Measurements from ENCODE around the gene C16orf90. TPM values are rescaled to one million over a fixed set of nuclear protein-coding genes. Genes with fewer than 3 reads are reported as not detected.
"Not testable (repeated sequence)": the region's sequence is repeated elsewhere in the genome, so short reads cannot be mapped to it uniquely, and the experiment has no call there.

C16orf90 gene
- total RNA-seq, 2 experiments from 2014 or later, result not detected

- Mint-ChIP-seq H3K27me3 (no peaks in the 10 kb centered on the region), H3K9me3 (no peaks in the 10 kb centered on the region), H3K27ac (no peak overlapping the region), H3K36me3 (peaks cover 14% of the 10 kb centered on the region), H3K4me3 (no peak overlapping the region), H3K4me1 (peaks cover 3% of the 10 kb centered on the region)
- DNase-seq, result no peak
Observed at GRCh38 chr16:3520413-3520812, 25.1 kb upstream of the C16orf90 start.

DNA sequence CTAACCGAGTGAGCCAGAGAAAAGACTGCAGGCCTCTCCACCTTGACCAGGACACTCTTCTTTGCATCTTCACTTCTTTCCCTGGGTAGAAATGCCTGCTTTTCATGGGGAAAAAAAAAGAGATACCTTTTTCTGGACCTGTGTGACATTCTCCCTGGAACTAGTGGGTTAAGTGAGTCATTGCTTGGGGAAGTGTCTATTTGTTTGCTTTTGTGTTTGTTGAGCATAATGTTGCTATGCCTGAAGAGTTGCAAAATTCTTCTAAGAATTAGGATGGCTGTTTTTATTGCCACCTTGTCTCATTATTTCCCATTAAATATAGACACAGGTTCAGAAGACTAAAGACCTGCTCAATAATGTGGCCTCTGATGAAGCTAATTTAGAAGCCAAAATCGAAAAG is 24.3 kb upstream of the C16orf90 start:
- Mint-ChIP-seq H3K4me3 (no peak overlapping the region), H3K27ac (no peak overlapping the region), H3K27me3 (no peaks in the 10 kb centered on the region), H3K9me3 (no peaks in the 10 kb centered on the region), H3K4me1 (peaks cover 4% of the 10 kb centered on the region), H3K36me3 (peaks cover 16% of the 10 kb centered on the region)
- DNase-seq, result no peak

DNA sequence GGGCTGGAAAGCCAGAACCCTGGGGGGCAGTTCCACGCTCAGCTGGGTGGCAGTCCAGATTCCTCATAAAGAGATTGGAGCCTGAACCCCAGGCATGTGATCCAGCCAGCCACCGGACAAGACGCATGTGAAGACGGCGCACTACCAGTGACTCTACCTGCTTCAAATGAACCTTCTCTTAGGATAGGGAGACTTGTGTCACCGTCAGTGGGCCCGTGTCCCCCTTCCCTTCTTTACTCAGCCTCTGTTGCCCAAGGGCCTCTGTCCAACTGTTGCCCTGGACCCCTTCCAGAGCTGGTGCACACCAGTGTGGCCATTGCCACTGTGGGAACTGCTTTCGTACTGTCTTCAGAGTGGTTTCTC is 23.7 kb upstream of the C16orf90 start:
- DNase-seq, result no peak
- Mint-ChIP-seq H3K4me1 (peaks cover 7% of the 10 kb centered on the region), H3K4me3 (no peak overlapping the region), H3K27me3 (no peaks in the 10 kb centered on the region), H3K9me3 (no peaks in the 10 kb centered on the region), H3K27ac (no peak overlapping the region), H3K36me3 (peaks cover 16% of the 10 kb centered on the region)

GRCh38 chr16:3518292-3518985 is 23.1 kb upstream of the C16orf90 start:
- peaks cover 11% of the 10 kb centered on the region for H3K4me1 Mint-ChIP-seq
- DNase-seq, result no peak
- H3K4me3 Mint-ChIP-seq, result no peak overlapping the region
- no peak overlapping the region for H3K27ac Mint-ChIP-seq
- peaks cover 16% of the 10 kb centered on the region for H3K36me3 Mint-ChIP-seq
- H3K27me3 Mint-ChIP-seq, result no peaks in the 10 kb centered on the region
- H3K9me3 Mint-ChIP-seq, result no peaks in the 10 kb centered on the region

- no peaks in the 10 kb centered on the region for H3K27me3 Mint-ChIP-seq
- peaks cover 16% of the 10 kb centered on the region for H3K36me3 Mint-ChIP-seq
- H3K4me1 Mint-ChIP-seq, result peaks cover 14% of the 10 kb centered on the region
- no peak overlapping the region for H3K4me3 Mint-ChIP-seq
- H3K27ac Mint-ChIP-seq, result no peak overlapping the region
- H3K9me3 Mint-ChIP-seq, result no peaks in the 10 kb centered on the region
- DNase-seq, result no peak
Observed at GRCh38 chr16:3515897-3516296, 20.6 kb upstream of the C16orf90 start.

DNA sequence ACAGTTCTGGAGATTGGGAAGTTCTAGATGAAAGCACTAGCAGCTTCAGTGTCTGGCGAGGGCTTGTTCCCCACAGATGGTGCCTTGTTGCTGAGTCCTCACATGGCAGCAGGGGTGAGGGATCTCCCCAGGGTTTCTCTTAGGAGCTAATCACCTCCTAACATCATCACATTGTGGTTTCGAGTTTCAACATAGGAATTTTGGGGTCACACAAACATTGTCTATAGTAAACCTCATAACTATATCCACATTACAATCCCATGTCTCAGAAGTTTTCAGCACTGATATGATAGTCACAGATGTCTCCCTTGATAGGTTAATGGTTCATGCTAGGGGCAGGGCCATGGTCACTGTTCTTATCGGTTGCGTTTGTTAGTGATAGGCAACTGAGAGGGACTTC is 19.3 kb upstream of the C16orf90 start:
- peaks cover 21% of the 10 kb centered on the region for H3K4me1 Mint-ChIP-seq
- H3K27ac Mint-ChIP-seq, result no peak overlapping the region

DNA sequence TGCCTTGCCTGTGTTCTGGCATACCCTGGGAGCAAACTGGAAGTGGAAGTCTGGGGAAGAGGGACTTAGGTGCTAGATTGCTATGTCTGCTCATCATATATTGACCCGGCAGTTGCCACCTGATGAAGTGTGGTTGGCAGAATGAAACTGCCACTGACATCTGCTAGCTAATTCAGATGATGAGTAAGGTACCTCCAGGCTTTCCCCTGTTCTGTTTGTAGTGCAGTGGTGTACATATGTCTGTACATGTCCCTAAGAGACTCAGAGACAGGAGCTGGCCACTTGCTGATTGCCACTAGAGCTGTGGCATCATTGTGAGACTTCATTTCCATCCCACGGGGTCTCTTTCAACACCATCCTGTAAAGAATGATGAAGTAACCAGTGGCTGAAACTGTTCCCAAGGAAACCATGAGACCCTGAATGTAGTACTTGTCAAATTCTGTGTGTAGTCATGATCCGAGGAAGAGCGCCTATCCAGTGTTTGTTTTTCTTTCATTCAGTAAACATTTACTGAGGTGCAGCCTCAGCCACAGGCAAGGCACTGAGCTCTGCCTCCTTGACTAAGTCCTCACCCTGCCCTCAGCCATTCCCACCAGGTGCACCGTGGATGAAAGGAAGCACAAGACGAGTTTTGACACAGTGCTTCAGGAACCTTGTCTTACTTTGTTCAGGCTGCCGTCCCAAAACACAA is 18.7 kb upstream of the C16orf90 start:
- H3K36me3 Mint-ChIP-seq, result peaks cover 17% of the 10 kb centered on the region
- no peak for DNase-seq
- peaks cover 26% of the 10 kb centered on the region for H3K4me1 Mint-ChIP-seq
- no peaks in the 10 kb centered on the region for H3K9me3 Mint-ChIP-seq
- H3K27ac Mint-ChIP-seq, result no peak overlapping the region
- H3K4me3 Mint-ChIP-seq, result no peak overlapping the region
- no peaks in the 10 kb centered on the region for H3K27me3 Mint-ChIP-seq

More for the DNA sequence above, 19.3 kb upstream of the C16orf90 start:
- no peak for DNase-seq
- Mint-ChIP-seq H3K27me3 (no peaks in the 10 kb centered on the region), H3K9me3 (no peaks in the 10 kb centered on the region), H3K36me3 (peaks cover 12% of the 10 kb centered on the region), H3K4me3 (no peak overlapping the region)

DNA sequence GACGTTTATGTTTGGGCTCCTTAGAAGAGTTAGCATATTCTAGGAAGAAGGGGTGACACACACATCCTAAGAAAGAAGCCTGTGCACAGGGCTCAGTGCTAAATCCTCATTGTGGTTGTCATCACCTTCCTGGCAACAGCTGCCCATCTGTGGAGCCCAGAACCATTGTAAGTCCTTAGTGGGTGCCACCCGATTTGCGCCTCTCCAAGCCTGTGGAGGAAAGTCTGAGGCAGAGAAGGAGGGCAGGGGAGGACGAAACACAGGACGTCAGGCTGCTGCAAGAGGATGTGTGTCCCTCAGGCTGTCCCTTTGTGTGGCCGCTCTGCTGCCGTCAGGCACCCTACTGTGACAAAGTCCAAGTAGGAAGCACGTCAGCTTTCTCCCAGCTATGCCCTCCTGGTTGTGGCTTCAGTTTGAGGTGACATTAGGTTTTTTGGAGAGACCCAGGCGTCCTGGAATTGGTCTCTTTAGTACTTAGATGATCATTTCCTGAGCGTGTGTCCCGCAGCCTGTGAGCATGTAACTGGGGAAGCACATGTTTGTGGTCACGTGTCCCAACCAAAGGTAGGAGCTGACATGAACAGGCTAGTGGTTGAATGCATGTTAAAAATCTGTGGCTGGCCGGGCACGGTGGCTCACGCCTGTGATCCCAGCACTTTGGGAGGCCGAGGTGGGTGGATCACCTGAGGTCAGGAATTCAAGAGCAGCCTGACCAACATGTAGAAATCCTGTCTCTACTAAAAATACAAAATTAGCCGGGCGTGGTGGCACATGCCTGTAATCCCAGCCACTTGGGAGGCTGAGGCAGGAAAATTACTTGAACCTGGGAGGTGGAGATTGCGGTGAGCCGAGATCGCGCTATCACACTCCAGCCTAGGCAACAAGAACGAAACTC is 16.2 kb upstream of the C16orf90 start:
- H3K9me3 Mint-ChIP-seq, result no peaks in the 10 kb centered on the region
- peak overlapping the region; percentile 53 for H3K27ac Mint-ChIP-seq
- no peak for DNase-seq
- no peaks in the 10 kb centered on the region for H3K27me3 Mint-ChIP-seq
- no peak overlapping the region for H3K4me3 Mint-ChIP-seq
- peaks cover 34% of the 10 kb centered on the region for H3K4me1 Mint-ChIP-seq
- peaks cover 31% of the 10 kb centered on the region for H3K36me3 Mint-ChIP-seq

DNA sequence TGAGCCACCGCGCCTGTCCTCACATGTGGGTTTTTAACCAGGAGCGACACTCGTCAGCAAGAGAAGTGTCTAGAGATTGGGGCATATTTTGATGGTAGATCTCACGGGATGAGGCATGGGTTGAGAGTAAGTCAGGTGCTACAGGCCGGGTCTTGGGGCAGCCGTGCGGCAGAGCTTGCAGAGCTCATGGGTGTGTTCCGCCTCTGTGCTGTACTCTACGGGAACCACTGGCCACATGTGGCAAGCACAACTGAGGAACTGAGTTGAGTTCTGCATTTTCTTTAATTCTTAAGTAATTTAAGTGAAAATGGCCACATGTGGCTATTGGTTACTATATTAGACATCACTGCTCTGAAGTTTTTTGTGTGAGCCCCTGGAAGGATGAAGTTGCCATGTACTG is 15.1 kb upstream of the C16orf90 start:
- H3K4me3 Mint-ChIP-seq, result no peak overlapping the region
- peaks cover 34% of the 10 kb centered on the region for H3K36me3 Mint-ChIP-seq
- no peak overlapping the region for H3K27ac Mint-ChIP-seq
- no peak for DNase-seq
- no peaks in the 10 kb centered on the region for H3K9me3 Mint-ChIP-seq
- no peaks in the 10 kb centered on the region for H3K27me3 Mint-ChIP-seq
- H3K4me1 Mint-ChIP-seq, result peaks cover 43% of the 10 kb centered on the region

GRCh38 chr16:3509470-3509928 is 14.2 kb upstream of the C16orf90 start:
- H3K27me3 Mint-ChIP-seq, result no peaks in the 10 kb centered on the region
- H3K27ac Mint-ChIP-seq, result peak overlapping the region; percentile 76
- peaks cover 36% of the 10 kb centered on the region for H3K36me3 Mint-ChIP-seq
- H3K9me3 Mint-ChIP-seq, result no peaks in the 10 kb centered on the region
- peaks cover 45% of the 10 kb centered on the region for H3K4me1 Mint-ChIP-seq
- peak; percentile 74 for DNase-seq
- no peak overlapping the region for H3K4me3 Mint-ChIP-seq

DNA sequence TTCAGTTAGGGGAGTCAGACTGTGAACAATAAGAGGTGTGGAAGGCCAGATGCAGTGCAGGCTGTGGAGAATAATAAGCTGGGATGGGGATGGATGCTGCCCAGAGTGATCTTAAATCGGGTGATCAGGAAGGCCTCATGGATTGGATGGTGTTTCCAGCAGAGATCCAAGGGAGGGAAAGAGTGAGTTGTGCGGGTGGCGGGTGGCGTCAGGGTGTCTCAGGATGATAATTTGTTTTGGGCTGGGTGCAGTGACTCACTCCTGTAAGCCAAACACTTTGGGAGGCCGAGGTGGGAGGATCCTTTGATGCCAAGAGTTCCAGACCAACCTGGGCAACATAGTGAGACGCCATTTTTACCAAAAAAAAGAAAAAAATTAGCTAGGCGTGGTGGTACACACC is 13.4 kb upstream of the C16orf90 start:
- Mint-ChIP-seq H3K27ac (peak overlapping the region; percentile 76), H3K36me3 (peaks cover 39% of the 10 kb centered on the region), H3K4me1 (peaks cover 49% of the 10 kb centered on the region), H3K27me3 (no peaks in the 10 kb centered on the region), H3K9me3 (no peaks in the 10 kb centered on the region), H3K4me3 (no peak overlapping the region)
- no peak for DNase-seq

GRCh38 chr16:3503523-3503922 is 8.2 kb upstream of the C16orf90 start:
- no peaks in the 10 kb centered on the region for H3K9me3 Mint-ChIP-seq

DNA sequence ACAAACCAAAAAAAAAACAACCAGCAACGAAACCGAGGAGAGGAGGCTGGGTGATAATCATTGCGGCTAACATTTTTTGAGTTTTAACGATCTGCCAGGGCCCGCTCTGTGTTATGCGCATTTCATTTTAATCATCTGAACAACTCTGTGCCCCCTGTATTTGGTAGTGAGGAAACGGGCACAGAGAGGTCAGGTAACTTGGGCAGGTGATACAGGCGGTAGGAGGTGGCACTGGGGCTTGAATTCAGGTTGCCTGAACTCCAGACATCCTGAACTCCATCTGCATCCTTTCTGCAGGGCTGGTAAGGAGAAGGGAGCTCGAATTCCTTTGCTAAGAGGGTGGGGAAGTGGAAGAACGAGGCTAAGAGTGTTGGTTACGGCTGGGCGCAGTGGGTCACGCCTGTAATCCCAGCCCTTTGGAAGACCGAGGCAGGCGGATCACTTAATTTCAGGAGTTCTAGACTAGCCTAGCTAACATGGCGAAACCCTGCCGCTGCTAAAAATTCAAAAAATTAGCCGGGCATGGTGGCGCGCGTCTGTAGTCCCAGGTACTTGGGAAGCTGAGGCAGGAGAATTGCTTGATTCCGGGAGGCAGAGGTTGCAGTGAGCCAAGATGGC is 6.6 kb upstream of the C16orf90 start:
- Mint-ChIP-seq H3K27ac (peak overlapping the region; percentile 93), H3K27me3 (no peaks in the 10 kb centered on the region), H3K36me3 (peaks cover 19% of the 10 kb centered on the region), H3K4me3 (peak overlapping the region; percentile 98), H3K9me3 (no peaks in the 10 kb centered on the region), H3K4me1 (peaks cover 51% of the 10 kb centered on the region)
- DNase-seq, result no peak

More at GRCh38 chr16:3503523-3503922, 8.2 kb upstream of the C16orf90 start:
- peaks cover 57% of the 10 kb centered on the region for H3K4me1 Mint-ChIP-seq
- peak overlapping the region; percentile 63 for H3K4me3 Mint-ChIP-seq
- peak; percentile 64 for DNase-seq
- H3K27ac Mint-ChIP-seq, result peak overlapping the region; percentile 89
- H3K36me3 Mint-ChIP-seq, result peaks cover 29% of the 10 kb centered on the region
- H3K27me3 Mint-ChIP-seq, result no peaks in the 10 kb centered on the region

DNA sequence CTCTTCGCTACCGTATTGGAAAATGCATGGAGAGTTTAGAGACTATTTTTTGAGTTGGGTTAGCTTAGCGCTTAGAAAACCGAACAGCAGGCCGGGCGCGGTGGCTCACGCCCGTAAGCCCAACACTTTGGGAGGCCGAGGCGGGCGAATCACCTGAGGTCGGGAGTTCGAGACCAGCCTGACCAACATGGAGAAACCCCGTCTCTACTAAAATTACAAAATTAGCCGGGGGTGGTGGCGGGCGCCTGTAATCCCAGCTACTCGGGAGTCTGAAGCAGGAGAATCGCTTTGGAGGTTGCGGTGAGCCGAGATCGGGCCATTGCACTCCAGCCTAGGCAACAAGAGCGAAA is 6.1 kb upstream of the C16orf90 start:
- peak overlapping the region; percentile 98 for H3K4me3 Mint-ChIP-seq
- not testable (repeated sequence) for DNase-seq, H3K9me3 Mint-ChIP-seq, H3K27me3 Mint-ChIP-seq
- peaks cover 51% of the 10 kb centered on the region for H3K4me1 Mint-ChIP-seq
- peak overlapping the region; percentile 93 for H3K27ac Mint-ChIP-seq
- peaks cover 16% of the 10 kb centered on the region for H3K36me3 Mint-ChIP-seq

GRCh38 chr16:3498988-3499387 is 3.7 kb upstream of the C16orf90 start:
- peaks cover 33% of the 10 kb centered on the region for H3K4me1 Mint-ChIP-seq
- H3K36me3 Mint-ChIP-seq, result peaks cover 4% of the 10 kb centered on the region
- DNase-seq, result no peak
- H3K27ac Mint-ChIP-seq, result no peak overlapping the region
- no peak overlapping the region for H3K4me3 Mint-ChIP-seq
- no peaks in the 10 kb centered on the region for H3K27me3 Mint-ChIP-seq
- no peaks in the 10 kb centered on the region for H3K9me3 Mint-ChIP-seq
